SIG-M5 treated with dmso at 0.1 percent for 504 hours (cell line): ENCODE results near the gene UNC13C.

Source experiments
- DNase-seq: peaks from one replicate; lab custom pipeline; 2025; ENCODE audit not compliant: unreplicated experiment; lab: John Stamatoyannopoulos, UW

Gene UNC13C

GRCh38 chr15:54608876-54609835 lies 630.9 kb downstream of the UNC13C start:
- no peak for DNase-seq

DNA sequence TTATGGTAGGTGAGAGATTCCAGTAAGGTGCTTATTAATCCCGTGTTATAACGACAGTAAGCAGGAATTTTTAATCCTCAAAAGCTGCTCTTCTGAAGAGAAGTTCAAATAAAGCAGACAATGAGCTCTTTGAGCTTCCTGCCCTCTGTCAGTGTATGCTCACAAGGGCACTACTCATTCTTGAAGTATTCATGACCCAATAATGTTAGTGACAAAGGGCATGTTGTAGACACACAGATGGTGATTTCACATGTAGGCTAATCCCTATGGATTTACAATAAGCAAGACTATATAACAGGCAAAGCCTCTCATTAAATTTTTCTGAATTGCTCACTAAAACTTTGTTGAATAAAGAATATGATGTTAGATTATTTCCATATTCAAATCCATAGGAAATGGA lies 639.9 kb downstream of the UNC13C start:
- DNase-seq: no peak

GRCh38 chr15:54619180-54619579 lies 640.9 kb downstream of the UNC13C start:
- no peak for DNase-seq

- no peak for DNase-seq
Observed at GRCh38 chr15:54620916-54621315, 642.7 kb downstream of the UNC13C start.

DNA sequence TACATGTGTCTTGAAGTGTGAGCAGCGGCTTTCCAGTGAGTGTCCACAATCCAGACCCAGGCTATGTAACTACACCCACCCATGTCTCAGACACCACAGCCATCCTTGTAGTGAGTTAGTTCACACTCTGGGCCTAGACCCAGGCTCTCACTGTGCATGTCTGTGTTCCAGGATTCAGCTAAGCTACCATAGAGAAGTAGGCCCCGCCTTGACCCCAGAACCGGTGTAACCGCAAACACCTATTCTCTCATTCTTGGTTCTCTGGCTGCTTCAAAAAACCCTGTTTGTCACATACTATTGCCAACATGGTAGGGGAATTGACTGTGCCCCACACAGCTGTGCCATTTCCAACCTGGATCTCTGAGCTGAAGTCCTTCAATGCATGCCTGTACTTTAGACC lies 657.9 kb downstream of the UNC13C start:
- no peak for DNase-seq

- DNase-seq: no peak
Observed at GRCh38 chr15:54638666-54639065, 660.4 kb downstream of the UNC13C start.

DNA sequence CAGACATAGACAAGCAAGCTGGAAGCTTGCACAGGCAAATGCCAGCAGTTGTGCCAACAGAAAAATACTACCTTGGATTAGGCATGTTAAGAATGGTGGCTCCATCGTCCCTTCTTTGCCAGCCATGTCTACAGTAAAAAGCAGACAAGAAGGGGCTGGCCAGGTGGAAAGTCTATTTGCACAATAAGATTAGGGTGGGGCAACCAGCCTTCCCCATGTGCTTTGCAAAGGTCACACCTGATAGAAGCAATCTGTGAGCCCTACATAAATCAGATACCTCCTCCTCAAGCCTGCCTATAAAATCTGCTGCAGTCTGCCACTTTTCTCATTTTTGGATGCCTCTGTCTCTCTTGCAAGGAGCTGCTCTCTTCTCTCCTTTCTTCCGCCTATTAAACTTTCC lies 662.6 kb downstream of the UNC13C start:
- no peak for DNase-seq

DNA sequence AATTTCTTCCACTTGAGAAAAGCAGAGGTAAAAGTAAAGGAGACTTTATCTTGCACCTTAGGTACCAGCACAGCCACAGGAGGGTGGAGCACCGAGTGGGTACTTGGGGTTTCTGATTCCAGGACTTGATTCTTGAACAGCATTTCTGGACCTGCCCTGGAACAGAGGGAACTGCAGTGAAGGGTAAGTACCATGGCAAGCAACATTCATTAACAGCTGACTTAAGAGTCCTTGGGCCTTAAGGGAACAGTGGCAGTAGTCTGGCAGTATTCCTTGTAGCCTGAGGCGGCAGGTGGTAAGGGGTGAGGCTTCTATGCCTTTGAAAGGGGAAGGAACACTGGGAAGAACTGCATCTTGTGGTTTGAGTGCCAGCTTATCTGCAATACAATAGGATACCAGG lies 666.6 kb downstream of the UNC13C start:
- no peak for DNase-seq

DNA sequence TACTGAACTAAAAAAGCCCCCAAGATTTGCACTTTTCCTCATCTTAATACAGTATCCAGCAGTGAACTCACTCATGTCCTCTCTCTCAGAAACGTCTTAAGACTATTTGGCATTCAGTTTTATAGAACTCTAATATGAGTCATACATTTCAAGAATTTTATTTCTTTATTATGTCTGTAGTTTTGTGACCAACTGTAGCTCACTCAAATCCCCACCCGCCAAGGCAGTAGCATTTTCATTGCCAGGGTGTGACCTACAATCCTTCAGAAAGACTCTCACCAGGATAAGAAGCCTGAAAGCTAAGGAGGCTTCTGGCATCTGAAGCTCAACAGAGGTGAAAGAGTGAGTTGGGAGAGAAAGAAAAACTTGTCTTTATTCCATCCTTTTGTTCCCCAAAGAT lies 681.4 kb downstream of the UNC13C start:
- no peak for DNase-seq

DNA sequence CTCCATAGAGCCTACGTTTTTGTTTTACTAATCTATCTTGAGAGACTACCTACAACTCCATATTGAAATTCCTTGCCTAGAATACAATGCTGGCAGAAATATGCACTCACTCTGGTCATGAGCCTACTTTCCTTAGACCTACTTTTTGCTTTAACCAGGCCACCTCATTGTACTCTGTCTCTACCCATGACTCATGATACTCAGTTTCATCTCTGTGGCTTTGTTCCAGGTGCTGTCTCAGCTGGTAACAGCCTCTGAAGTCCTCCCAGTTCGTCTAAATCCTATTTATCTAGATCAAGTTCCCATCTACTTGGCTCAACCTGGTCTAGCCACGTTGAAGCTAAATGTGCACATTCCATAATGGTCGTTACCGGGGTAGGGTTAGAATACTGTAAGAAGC lies 682.1 kb downstream of the UNC13C start:
- DNase-seq: no peak

DNA sequence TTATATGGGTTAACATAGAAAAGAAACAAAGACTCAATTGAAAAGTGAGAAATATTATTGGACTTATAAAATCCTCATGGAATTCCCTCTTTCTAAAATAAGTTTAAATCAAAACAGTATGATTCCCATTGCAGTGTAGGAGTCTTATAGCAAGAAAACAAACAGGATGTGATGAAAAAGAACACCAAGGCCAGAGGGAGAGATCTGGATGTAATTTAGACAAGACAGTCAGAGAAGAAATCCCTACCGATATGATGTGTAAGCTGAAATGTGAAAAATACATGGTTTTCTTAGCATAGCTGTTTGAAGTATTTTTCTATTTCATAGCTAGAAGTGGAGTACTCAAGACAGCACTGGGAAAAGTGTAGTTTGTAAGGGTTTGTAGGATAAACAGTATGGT lies 697.0 kb downstream of the UNC13C start:
- DNase-seq: no peak

GRCh38 chr15:54681584-54681983 lies 703.3 kb downstream of the UNC13C start:
- DNase-seq: peak; percentile 59
